NOMO-1 treated with DMSO at 0.1 percent for 48 hours (cell line): Measurements from ENCODE around the gene RBMS1.

Source experiments
- DNase-seq: peaks from one replicate; lab custom pipeline; 2025; ENCODE audit not compliant: unreplicated experiment; lab: John Stamatoyannopoulos, UW

The RBMS1 gene

DNA sequence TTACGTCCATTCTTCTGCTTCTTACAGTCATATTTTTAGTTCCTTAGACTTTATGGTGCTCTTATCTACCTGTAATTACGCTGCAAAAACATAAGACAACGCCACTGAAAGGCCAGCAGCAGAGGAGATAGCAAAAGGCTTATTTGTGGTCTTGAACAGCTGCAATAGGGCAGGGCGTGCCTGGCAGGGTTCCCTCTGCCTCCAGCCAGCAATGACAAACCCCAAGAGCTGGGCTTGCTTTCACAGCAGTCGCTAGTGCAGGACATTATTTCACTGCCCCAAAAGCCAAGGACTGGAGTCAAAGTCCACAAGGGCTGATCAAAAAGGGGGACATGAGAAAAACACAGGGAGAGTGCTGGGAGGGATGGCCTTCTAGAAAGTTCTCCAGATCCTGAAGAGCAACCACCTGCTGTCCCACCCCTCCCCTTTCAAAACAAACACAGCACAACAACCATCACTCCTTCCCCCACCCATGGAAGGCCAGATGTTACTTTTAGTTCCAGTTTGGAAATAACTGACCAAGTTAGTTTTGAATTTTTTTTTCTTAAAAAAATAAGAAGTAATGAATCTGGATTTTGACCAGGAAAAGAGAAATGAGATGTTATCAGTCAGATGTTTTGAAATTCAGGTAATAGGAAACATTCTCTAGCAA, 127.8 kb downstream of the RBMS1 start:
- no peak for DNase-seq

DNA sequence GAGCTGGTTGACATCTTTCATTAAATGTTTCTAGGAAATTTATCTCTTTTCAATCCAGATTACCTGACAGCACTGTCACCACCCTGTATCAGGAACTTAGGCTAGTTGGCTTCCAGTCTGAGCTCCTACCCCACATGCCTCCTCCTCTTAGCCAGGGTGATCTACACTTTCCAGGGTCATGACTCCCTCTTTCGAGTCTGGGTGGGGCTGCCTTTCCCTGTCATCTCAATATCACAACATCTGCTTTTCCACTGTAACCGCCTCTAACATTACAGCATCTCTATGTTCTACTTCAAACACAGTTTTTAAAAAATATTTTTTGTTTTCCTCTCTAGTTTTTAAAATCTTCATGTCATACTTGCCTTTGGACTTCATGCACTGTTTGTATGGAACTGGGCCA, 129.2 kb downstream of the RBMS1 start:
- no peak for DNase-seq

DNA sequence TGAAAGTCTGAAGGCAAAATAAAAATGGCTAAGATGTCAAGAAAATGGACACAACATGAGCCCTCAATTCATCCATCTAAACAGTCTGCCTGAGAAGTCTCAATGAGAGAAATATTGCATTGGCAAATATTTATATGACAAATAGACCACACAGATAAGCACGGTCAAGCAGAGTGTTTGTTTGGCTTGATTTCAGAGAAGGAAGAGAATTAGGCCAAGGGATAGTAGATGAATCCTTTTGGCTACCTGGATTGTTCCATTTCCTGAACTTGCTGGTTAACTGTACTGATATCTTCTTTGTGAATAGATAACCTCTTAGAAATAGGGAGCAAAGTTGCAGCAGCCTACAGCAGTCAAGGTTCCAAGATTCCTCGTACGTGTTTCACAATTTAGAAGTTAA, 129.6 kb downstream of the RBMS1 start:
- DNase-seq, result no peak

DNA sequence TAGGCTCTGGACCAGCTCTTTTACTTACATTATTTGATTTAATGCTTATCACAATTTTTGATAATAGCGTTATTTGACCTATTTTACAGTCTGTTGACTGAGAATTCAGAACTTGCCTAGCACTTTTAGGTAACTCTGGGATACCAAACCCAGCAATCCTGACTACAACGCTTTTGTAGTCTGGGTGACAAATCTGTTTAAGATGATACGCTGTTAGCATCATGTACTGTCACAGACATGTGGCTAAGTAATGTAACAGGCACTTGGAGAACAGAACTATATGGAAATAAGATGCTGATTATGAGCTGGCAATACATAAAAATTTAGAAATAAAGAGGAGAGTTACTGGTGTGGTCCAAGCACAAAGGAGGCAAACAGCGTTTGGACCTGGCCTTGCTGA, 130.6 kb downstream of the RBMS1 start:
- no peak for DNase-seq

DNA sequence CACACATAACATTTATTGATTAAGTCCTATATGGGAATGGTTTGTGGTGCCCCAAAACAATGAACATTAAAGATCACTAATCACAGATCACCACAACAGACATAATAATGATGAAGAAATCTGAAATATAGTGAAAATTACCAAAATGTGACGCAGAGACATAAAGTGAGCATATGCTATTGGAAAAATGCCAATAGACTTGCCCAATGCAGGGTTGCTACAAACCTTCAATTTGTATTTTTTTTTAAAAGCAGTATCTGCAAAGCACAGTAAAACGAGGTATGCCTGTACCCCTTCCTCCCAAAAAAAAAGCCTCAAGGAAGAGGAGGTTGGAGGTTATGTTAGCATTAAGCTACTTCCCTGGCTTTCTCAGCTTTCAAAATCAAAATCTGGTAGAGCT, 131.1 kb downstream of the RBMS1 start:
- no peak for DNase-seq

DNA sequence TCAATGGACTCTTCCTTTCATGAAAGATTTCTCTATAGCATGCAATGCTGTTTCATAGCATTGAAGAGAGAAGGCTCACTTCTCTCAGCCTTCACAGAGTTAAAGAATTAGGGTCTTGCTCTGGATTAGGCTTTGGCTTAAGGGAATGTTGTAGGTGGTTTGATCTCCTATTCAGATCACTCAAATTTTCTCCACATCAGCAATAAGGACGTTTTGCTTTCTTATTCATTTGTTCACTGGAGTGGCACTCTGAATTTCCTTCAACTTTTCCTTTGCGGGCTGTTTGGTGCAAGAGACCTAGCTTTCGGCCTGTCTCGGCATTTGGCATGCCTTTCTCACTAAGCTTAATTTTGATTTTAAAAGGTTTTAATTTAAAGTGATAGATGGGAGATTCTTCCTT, 131.6 kb downstream of the RBMS1 start:
- no peak for DNase-seq

DNA sequence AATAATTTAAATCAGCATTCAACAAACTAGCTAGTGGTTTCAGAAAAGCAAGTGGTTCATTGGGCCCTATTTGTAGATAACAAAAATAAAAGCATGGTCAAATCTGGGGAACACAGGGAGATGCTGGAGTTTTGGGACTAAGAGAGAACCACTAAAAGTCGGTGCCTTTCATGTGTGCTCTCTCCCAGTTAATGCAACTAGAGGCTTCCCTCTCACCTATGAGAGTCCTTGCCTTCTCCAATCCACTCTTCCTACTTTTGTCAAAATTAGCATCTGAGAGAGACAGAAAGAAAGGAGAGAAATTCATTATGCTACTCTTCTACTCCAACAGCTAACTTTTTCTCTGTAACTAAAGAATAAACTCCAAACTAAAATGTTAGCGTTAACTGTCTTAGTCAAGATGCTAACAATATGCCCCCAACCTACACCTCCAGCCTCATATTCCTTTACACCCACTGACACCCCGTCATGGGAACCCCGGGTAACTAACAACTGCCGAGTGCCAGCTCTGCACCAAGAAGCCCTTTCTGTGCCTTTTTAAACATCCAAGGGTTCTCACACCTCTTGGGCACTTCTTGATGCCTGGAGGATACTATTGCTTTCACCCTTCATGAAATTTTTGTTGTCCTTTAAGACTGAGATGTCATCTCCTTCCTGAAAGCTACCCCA, 133.4 kb downstream of the RBMS1 start:
- DNase-seq, result no peak

DNA sequence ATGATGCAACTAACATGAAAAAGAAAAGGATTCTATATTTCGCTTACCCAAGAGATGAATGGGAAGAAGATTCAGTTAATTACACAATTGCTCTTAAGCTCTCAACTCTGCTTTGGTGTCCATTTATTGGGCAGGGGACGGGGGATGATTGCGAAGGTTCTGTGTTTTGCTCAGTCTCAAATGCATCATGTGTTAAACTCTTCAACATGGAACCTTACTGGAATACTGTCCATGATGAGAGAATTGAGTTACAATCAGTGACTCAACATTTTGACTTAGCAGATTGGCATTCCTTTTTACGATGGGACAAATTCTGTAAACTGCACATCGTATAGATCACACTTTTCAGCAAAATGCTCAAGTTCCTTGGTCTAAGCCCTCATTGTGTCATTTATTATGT, 135.6 kb downstream of the RBMS1 start:
- no peak for DNase-seq

DNA sequence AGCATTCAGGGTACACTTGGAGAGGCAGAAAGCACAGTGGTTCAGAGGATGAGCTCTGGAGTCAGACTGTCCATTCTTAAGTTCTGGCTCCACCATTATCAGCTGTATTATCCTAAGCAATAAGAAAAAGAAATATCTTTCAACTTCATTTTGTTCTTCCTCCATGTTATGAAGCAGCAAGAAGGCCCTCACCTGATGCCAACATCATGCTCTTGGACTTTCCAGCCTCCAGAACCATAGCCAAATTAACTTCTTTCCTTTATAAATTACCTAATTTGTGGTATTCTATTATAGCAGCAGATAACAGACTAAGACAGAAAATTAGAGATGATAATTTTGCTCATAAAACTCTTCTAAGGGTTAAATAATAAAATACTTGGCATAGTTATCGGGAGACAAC, 137.1 kb downstream of the RBMS1 start:
- DNase-seq, result no peak

DNA sequence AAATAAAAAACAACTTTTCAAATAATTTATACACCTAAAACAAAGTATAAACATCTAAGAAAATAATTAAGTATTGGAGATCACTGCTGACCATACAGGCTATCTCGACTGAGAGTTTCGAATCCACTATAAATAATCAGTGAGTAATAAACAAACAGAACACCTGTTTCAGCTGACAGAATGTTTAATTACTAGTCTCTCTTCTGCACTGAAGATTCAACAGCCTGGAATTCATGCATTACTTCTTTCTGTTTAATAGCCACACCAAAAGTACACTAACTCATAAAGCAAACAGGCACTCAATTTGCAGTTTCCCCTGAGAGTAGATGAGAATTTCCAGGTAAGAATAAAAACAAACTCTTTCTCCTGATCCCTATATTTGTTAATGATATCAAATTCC, 138.5 kb downstream of the RBMS1 start:
- DNase-seq, result no peak

DNA sequence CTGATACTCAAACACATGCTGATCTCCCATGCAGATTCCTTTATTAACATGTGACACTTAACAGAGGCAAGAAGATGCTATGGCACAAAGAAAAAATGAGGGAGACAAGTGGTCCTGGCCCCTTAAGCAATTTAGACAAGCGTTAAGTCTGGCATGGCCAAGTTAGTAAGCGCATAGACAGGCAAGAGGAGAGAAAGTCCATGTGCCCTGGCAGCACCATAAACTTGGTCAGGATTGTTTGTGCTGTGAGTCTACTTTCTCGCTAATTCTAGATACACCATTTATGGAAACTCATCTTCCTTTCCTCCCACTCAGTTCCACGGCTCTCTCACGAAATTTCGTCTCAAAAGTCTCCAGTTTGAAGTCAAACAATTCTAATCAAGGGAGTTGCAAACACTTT, 138.9 kb downstream of the RBMS1 start:
- no peak for DNase-seq

DNA sequence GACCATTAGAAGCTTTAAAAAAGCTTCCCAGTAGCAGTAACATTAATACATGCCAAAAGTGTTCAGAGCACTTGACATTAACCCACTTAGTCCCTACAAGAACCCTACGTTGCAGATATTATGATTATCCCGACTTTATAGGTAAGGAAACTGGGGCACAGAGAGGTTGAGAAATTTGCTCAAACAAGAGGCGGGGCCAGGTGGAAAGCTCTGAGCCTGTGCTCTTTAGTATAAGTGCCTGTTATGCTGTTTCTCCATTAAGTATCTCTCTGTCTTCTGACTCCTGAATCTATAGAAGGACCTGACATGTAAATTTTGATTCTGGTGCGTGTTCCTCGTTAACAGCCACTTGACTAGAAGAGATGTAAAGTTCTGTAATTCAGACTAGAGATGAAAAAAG, 139.8 kb downstream of the RBMS1 start:
- DNase-seq, result no peak

DNA sequence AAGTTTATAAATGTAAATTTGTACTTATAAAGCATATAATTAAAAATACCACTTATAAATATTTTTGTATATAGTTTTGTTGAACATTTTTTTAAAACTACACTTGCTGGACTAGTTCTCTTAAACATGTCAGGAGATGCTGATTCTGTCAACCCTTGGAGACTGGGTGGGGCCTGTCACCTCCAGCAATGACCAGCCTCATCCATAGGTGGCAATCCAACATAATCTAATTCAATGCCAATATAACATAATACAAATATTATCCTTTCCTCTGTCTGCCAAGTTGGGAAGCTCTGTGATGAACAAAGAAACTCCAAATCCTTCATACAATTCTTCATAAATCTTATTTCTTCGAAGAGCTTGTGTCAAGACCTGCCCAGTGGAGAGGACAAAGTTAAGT, 140.4 kb downstream of the RBMS1 start:
- DNase-seq, result peak; percentile 23

DNA sequence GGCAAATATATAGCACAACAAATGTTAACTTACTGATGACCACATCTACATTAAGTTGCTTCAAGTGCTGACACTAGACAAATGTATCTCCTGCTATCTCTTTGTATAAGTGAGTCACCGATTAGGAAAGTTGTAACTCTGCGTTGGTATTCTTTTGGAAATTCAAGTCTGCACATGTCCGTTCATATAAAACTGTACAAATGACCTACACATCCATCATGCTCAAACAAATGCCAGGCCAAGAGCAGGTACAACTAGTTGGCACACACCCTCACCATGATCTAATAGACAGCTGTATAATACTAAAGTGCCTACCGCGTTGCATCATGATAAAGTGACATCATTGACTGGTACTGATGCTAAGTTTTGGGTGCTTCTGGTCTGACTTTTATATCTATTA, 141.1 kb downstream of the RBMS1 start:
- no peak for DNase-seq

DNA sequence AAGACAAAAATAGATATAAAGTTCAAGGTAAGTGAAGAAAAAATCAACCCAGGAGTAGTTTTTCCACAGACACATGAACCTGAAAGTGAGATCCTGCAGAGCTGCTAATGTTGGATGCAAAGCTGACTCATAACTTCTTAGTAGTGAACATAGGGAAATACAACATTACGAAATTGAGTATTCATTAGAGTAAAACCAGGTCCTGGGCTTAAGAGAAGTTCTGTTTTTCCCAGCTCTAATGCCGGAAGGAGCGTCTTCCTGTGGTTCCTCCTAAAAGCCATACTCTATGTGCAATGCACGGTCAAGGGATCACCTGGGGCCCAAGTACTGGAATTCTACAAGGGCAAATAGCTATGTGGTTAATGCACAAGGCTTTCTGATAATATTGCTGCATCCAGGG, 141.7 kb downstream of the RBMS1 start:
- peak; percentile 63 for DNase-seq

DNA sequence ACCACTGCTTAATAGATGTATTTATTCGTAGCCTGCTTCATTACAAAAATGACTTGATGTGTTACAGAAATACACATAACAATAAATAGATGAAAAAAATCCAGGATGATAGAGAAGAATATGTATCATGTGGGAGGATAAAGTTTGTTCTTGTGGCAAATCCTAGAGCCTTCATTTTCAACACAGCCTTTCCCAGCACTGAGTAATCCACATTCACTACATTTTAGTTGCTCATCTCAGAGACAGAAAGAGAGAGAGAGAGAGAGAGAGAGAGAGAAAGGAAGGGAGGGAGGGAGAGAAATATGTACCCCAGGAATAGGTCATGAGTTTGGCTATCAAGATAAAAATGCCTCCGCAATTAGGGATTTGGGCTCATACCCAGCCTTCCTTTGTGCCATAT, 144.3 kb downstream of the RBMS1 start:
- no peak for DNase-seq

DNA sequence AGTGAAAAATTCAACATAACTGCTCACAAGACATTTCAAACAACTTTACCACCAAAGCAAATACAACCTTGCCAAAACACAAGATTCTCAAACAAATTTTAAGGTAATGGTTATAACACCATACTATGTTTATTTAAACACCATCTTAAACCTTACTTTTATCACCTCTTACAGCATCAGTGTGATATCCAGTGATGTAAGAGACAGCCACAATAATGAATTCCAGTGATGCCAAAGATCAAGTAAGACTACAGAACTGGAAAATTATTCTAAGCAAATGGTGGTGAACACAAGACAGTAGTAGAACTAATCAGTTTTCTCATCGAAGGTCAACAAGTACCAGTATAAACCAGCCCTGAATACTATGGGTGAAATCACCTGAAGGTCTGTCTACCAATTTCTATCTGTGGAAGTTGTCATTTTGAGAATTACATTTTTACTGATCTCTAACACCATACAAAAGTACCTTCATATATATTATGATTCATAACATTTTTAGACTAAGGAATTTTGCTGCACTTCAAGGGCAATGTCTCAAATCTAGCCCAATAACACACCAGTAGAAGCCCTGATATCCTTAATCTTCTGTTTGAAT, 146.2 kb downstream of the RBMS1 start:
- DNase-seq, result no peak

DNA sequence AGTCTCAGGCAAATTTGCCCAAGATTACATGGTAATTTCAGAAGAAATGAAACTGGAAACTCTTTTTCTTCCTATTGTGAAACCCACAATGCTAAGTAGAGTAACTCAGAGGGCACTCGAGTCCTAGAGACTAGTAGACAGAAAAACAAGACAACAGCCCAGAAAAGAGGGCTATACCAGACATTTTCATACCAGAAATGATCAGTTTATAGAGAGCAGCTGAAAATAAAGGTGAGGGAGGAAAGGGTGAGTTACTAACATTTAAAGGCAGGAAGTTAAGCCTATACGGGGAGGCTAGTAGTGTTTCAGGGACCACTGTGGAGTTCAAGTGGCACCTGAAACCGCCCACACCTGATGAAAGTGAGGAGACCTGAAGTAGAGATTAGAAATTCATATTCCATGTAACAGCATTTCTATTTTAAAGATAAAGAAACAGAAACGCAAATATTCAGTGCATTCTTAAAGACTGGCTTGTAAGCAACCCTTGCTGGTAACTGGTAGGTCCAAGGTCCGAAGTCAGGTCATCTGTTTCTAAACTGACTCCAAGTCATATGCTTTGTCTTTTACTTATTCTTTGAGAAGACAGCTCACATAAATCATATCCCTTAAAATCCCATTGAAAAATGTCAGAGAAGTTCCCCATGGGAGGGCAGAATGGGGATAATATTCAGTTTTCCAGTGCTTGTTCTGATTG, 148.4 kb downstream of the RBMS1 start:
- peak; percentile 20 for DNase-seq

DNA sequence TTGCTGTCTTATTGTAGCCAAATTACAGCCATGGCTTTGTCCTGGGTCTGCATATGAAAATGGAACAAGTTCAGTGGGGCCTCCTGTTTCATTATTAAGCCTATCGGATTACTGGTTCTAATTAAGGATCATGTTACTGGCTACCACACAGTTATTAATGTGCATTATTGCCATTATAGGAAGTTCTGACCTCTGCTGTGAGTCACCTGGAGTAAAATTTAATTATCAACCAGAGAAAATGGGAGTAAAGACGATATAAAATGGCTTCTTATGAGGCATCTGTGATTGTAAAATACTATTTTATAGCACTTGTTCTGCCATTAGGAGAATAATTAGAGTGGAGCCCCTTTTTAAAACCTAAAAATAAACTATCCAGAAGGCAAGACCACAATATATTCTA, 150.2 kb downstream of the RBMS1 start:
- no peak for DNase-seq

DNA sequence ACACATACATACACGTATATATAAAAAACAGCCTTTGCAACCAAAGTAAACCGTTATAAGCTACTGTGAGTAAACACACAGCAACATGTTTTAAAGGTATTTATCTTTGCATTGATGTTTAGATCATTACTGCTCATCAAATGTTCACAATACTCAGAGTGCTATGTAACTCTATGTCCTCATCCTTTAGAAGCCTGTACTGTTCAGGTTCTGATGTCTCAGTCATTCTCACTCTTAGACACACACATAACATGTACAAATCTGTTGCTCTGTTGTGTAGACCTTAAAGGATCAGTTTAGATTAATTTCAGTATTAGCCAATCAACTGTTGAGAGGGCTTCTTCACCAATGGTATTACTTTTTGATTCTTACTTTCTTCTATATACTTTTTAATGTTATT, 153.9 kb downstream of the RBMS1 start:
- no peak for DNase-seq

DNA sequence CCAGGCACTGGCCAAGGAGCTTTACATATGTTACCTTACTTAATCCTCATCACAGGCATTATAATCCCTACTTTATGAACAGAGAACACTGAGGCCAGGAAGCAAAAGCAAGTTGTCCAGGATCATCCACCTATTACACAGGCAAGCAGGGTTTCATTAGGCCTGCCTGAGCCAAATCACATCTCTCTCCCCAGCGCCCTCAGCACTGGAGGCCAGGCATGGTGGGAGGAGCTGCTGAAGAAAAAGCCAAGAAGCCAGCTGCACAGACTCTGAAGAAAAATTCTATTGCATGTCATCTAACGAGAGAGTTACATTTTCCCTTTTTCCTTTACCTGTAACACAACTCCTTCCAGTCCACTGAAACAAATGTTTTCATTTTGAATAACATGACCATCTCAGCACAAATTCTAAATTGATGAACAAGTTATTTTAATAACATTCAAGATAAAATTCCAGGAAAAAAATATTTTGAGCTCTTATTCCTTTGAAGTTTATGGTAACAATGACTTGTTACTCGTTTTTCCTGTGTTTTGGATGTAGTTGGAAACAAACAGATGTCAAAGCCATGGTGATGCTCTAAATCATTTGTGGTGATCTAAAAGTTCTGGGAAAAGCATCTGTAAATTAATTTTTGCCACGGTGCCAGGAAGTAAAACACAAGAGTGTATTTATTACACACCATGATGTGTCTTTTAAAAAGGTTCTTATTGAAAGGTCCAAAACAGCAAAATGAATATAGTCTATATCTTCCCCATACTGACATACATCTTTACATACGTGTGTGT, 154.5 kb downstream of the RBMS1 start:
- DNase-seq, result no peak
